ENCODE data around the gene LYG1.
"Not testable (repeated sequence)": the region's sequence is repeated elsewhere in the genome, so short reads cannot be mapped to it uniquely, and the experiment has no call there.

The LYG1 gene

DNA sequence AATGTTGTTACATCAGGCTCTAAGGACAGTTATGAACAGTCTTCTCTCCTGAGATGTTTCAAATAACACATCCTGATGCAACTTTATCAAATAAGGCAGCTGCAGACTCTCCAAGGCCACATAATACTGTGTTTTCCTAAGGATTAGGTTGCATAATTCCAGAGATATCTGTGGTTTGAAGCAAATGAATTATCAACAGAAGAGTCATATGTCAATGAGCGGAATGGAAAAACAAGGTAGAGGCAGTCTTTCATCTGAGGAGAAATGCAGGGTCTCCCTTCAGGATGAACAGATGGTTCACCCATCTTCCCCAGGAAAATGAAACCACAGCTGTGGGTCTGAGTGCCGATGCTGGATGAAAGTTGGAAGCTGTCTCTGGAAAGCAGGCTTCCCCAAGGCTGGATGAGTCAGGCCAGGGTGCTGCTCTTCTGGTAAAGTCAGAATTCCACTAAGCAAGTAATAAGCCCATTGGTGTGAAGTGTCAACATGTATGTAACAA, 22.2 kb downstream of the LYG1 start:
- no peaks in the 10 kb centered on the region for H4K20me1 ChIP-seq (ENCODE audit: low read depth, low read length)
- H3K9ac ChIP-seq (ENCODE audit: low read length): no peak overlapping the region
- no peaks in the 10 kb centered on the region for H3K9me2 ChIP-seq (replicated peaks; ENCODE audit: insufficient read depth, low read length)
- no peaks in the 10 kb centered on the region for H3F3A ChIP-seq (ENCODE audit: insufficient read depth)
- no peak overlapping the region for H3K27ac ChIP-seq (ENCODE audit: low read depth, low read length)
- TF ChIP-seq, protein P1, sequence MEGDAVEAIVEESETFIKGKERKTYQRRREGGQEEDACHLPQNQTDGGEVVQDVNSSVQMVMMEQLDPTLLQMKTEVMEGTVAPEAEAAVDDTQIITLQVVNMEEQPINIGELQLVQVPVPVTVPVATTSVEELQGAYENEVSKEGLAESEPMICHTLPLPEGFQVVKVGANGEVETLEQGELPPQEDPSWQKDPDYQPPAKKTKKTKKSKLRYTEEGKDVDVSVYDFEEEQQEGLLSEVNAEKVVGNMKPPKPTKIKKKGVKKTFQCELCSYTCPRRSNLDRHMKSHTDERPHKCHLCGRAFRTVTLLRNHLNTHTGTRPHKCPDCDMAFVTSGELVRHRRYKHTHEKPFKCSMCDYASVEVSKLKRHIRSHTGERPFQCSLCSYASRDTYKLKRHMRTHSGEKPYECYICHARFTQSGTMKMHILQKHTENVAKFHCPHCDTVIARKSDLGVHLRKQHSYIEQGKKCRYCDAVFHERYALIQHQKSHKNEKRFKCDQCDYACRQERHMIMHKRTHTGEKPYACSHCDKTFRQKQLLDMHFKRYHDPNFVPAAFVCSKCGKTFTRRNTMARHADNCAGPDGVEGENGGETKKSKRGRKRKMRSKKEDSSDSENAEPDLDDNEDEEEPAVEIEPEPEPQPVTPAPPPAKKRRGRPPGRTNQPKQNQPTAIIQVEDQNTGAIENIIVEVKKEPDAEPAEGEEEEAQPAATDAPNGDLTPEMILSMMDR (IDR thresholded peaks at IDR 0.05; ENCODE audit: insufficient read depth, low read length, poor library complexity, severe bottlenecking): no peak
- TF ChIP-seq EZH2phosphoT487 (conservative IDR thresholded peaks at IDR 0.05; ENCODE audit: low read length): no peak
- no peaks in the 10 kb centered on the region for H3K79me2 ChIP-seq (ENCODE audit: insufficient read depth, low read length)
- H3K9me3 ChIP-seq (ENCODE audit: insufficient read depth, low read length): peaks cover 6% of the 10 kb centered on the region
- H3K4me2 ChIP-seq (ENCODE audit: low read depth, low read length, poor library complexity, severe bottlenecking): no peak overlapping the region
- H3K27me3 ChIP-seq (ENCODE audit: low read length): no peaks in the 10 kb centered on the region
- no peak overlapping the region for H3K4me3 ChIP-seq (ENCODE audit: insufficient read depth, low read length, poor library complexity, severe bottlenecking)
- H2AFZ ChIP-seq (ENCODE audit: low read depth, low read length, severe bottlenecking): no peak overlapping the region
- no peaks in the 10 kb centered on the region; the same call in 1 of the 2 replicates for H3K36me3 ChIP-seq (ENCODE audit: low read length)

DNA sequence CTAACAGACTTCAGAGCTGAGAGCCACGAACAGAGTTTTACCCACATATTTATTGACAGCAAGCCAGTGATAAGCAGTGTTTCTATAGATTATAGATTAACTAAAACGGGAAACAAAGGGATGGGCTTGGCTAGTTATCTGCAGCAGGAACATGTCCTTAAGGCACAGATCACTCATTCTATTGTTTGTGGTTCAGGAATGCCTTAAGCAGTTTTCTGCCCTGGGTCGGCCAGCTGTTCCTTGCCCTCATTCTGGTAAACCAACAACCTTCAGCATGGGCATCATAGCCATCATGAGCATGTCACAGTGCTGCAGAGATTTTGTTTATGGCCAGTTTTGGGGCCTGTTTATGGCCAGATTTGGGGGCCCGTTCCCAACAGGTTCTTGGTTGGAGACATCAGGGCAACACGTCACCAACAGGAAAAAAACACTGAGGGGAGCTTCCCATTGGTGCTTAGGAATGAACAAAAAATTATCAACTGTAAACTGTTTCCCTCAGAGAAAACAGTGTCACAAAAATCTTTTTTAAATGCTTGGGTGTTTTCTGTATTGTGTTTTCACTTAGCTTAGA, 22.7 kb downstream of the LYG1 start:
- H3K4me2 ChIP-seq (ENCODE audit: low read depth, low read length, poor library complexity, severe bottlenecking); H4K20me1 ChIP-seq (ENCODE audit: low read depth, low read length); H2AFZ ChIP-seq (ENCODE audit: low read depth, low read length, severe bottlenecking); H3K9me3 ChIP-seq (ENCODE audit: insufficient read depth, low read length); H3K4me3 ChIP-seq (ENCODE audit: insufficient read depth, low read length, poor library complexity, severe bottlenecking); H3K27ac ChIP-seq (ENCODE audit: low read depth, low read length); H3K36me3 ChIP-seq (ENCODE audit: low read length); H3K9ac ChIP-seq (ENCODE audit: low read length); H3F3A ChIP-seq (ENCODE audit: insufficient read depth); H3K79me2 ChIP-seq (ENCODE audit: insufficient read depth, low read length); H3K9me2 ChIP-seq (replicated peaks; ENCODE audit: insufficient read depth, low read length); H3K27me3 ChIP-seq (ENCODE audit: low read length): not testable (repeated sequence)

DNA sequence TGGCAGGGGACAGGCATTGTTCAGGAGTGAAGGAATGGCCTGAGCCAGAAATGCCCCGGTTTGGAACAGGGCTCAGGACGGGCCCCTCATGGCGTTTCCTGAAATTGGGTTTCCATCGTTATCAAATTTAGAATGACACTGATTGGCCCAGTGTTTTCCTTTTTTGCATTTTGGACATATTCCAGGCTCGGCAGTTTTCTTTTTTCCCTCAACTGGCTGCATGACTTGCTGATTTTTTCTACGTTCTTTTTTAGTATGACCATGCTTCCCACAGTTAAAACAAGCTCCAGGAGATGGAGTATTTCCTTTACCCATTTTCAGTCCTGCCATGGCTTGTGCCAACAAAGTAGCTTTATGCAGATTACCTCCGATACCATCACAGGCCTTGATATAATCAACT, 25.1 kb downstream of the LYG1 start:
- Histone ChIP-seq H3K9ac (ENCODE audit: low read length) (no peak overlapping the region), H3K27ac (ENCODE audit: low read depth, low read length) (no peak overlapping the region), H3K4me3 (ENCODE audit: insufficient read depth, low read length, poor library complexity, severe bottlenecking) (no peak overlapping the region), H3F3A (ENCODE audit: insufficient read depth) (no peaks in the 10 kb centered on the region), H3K79me2 (ENCODE audit: insufficient read depth, low read length) (no peaks in the 10 kb centered on the region), H3K4me2 (ENCODE audit: low read depth, low read length, poor library complexity, severe bottlenecking) (no peak overlapping the region), H2AFZ (ENCODE audit: low read depth, low read length, severe bottlenecking) (no peak overlapping the region), H3K9me3 (ENCODE audit: insufficient read depth, low read length) (peaks cover 8% of the 10 kb centered on the region), H4K20me1 (ENCODE audit: low read depth, low read length) (no peaks in the 10 kb centered on the region), H3K9me2 (replicated peaks; ENCODE audit: insufficient read depth, low read length) (no peaks in the 10 kb centered on the region), H3K36me3 (ENCODE audit: low read length) (no peaks in the 10 kb centered on the region; the same call in 1 of the 2 replicates), H3K27me3 (ENCODE audit: low read length) (no peaks in the 10 kb centered on the region)
- no peak for TF ChIP-seq EZH2phosphoT487 (conservative IDR thresholded peaks at IDR 0.05; ENCODE audit: low read length)
- TF ChIP-seq, protein P1 (IDR thresholded peaks at IDR 0.05; ENCODE audit: insufficient read depth, low read length, poor library complexity, severe bottlenecking): no peak

DNA sequence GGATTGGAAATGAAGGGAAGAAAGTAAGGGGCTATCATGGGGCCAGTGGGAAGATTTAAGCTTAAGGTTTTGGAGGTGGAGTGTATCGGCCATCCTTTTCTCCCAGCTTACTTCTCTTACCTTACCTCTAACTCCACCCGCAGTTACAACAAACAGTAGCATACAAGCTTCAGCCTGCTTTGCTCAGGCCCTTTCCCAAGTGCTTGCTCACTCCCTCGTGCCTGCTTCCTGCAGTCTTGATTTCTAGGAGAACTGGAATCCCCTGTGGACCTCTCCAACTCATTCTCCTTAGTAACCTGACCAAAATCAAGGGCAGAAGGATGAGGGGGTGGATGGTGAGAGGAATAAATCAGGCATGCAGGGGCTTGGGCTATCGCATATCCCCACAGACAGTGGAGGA, 39.8 kb downstream of the LYG1 start:
- TF ChIP-seq, protein P1 (IDR thresholded peaks at IDR 0.05; ENCODE audit: insufficient read depth, low read length, poor library complexity, severe bottlenecking): no peak
- no peak for TF ChIP-seq EZH2phosphoT487 (conservative IDR thresholded peaks at IDR 0.05; ENCODE audit: low read length)
- Histone ChIP-seq H4K20me1 (ENCODE audit: low read depth, low read length) (no peaks in the 10 kb centered on the region), H3F3A (ENCODE audit: insufficient read depth) (no peaks in the 10 kb centered on the region), H3K79me2 (ENCODE audit: insufficient read depth, low read length) (no peaks in the 10 kb centered on the region), H3K4me3 (ENCODE audit: insufficient read depth, low read length, poor library complexity, severe bottlenecking) (no peak overlapping the region), H3K36me3 (ENCODE audit: low read length) (no peaks in the 10 kb centered on the region), H3K4me2 (ENCODE audit: low read depth, low read length, poor library complexity, severe bottlenecking) (no peak overlapping the region), H3K27me3 (ENCODE audit: low read length) (no peaks in the 10 kb centered on the region), H3K9ac (ENCODE audit: low read length) (no peak overlapping the region), H3K9me3 (ENCODE audit: insufficient read depth, low read length) (no peaks in the 10 kb centered on the region), H3K27ac (ENCODE audit: low read depth, low read length) (no peak overlapping the region), H2AFZ (ENCODE audit: low read depth, low read length, severe bottlenecking) (no peak overlapping the region), H3K9me2 (replicated peaks; ENCODE audit: insufficient read depth, low read length) (no peaks in the 10 kb centered on the region)

All from SU-DHL-6 (cell line).